D721Med (cell line): Measurements from ENCODE around the gene MINDY3.

Experiments
- DNase-seq: peaks from one replicate; pipeline ENCODE4 v3.0.0; 2011; ENCODE audit warnings: low spot score; ENCODE audit not compliant: insufficient read length
- FAIRE-seq: peaks from 2 replicates; lab custom pipeline; 2011; peaks lifted over from hg19 to GRCh38; lab: Jason Lieb, UNC
- TF ChIP-seq, protein P1 (sequence below): IDR thresholded peaks from 2 replicates; pipeline ENCODE4 v1.5.1; 2012; ENCODE audit warnings: mild to moderate bottlenecking, control low read depth; ENCODE audit not compliant: insufficient read depth; ENCODE audit errors: missing control alignments

The MINDY3 gene

GRCh38 chr10:15738270-15738925 lies 121.9 kb downstream of the MINDY3 start:
- FAIRE-seq (no peak), DNase-seq (no peak)
- TF ChIP-seq, protein P1, sequence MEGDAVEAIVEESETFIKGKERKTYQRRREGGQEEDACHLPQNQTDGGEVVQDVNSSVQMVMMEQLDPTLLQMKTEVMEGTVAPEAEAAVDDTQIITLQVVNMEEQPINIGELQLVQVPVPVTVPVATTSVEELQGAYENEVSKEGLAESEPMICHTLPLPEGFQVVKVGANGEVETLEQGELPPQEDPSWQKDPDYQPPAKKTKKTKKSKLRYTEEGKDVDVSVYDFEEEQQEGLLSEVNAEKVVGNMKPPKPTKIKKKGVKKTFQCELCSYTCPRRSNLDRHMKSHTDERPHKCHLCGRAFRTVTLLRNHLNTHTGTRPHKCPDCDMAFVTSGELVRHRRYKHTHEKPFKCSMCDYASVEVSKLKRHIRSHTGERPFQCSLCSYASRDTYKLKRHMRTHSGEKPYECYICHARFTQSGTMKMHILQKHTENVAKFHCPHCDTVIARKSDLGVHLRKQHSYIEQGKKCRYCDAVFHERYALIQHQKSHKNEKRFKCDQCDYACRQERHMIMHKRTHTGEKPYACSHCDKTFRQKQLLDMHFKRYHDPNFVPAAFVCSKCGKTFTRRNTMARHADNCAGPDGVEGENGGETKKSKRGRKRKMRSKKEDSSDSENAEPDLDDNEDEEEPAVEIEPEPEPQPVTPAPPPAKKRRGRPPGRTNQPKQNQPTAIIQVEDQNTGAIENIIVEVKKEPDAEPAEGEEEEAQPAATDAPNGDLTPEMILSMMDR = no peak

DNA sequence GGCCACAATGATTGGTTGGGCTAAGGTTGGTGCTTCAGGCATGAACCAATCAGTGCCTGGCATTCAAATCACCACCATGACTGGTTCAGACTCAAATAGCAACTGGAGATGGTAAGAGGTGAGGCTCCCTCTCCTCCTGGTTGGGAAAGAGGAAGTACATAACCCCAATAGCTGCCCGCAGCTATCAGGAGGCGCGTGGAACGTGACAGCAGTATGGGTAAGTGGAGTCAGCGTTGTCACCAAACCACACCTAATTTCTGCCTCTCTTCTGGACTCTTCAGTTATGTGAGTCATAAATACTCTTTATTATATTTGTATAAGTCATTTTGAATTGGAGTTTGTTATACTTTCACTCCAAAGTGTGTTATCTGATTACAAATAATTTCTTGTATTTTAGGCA lies 122.7 kb downstream of the MINDY3 start:
- DNase-seq = no peak

DNA sequence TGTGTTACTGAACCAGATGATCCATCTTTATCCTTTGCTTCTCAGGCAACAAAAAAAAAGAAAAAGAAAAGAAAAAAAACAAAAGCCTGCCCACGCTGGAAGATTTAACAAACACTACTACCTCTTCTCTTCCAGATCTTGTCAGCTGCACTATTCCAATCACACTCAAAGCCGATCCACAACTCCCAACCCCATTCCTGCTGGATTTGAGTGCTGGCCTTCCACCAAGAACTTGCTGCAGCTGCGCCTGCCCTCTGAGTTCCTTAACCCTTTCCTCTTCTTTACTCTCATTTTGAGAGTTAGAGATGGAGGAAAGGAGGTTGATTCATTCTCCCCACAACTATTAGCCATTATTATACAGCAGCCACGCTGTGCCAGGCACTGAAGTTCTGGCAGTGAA lies 124.5 kb downstream of the MINDY3 start:
- no peak for DNase-seq
- TF ChIP-seq, protein P1 = no peak
- FAIRE-seq = no peak

More for the DNA sequence above, 122.7 kb downstream of the MINDY3 start:
- TF ChIP-seq, protein P1 = no peak
- FAIRE-seq = no peak

DNA sequence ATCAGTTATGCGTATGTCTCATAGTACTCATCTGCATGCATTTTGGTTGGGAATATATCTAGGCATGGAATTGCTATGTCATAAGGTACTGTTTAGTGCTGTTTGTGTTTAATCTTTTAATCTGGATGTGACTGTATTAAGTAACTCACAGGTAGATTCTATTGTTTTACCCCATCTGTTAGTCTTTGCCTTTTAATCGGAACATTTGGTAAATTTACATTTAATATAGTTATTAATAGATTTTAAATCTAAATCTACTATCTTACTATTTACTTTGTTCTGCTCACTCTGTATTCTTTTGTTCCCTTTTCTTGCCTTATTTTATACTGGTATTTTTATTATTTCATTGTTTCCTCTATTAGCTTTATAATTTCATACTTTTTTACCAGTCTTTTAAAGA lies 130.0 kb downstream of the MINDY3 start:
- FAIRE-seq (no peak), DNase-seq (no peak)
- TF ChIP-seq, protein P1 = no peak

DNA sequence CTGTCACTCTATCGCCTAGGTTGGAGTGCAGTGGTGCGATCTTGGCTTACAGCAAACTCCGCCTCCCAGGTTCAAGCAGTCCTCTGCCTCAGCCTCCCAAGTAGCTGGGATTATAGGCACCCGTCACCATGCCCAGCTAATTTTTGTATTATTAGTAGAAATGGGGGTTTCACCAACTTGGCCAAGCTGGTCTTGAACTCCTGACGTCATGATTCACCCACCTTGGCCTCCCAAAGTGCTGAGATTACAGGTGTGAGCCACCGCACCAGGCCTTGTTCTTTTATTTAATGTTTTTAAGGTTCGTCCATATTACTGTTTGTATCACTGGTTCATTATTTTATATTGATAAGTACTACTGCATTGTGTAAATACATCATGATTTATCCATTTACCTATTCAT lies 130.4 kb downstream of the MINDY3 start:
- DNase-seq (no peak), FAIRE-seq (no peak)
- TF ChIP-seq, protein P1 = no peak
